T47D (cell line): ENCODE measurements around the gene XRCC4.

Source experiments
- DNase-seq, 2 experiments: peaks; one replicate each; pipeline versions ENCODE4 v3.0.0 to v3.0.0-alpha.2; 2011 to 2012; ENCODE audit warnings: low read depth in 1 of 2, low spot score in 1 of 2
- JUND ChIP-seq: IDR thresholded peaks from 2 replicates; pipeline ENCODE4 v1.6.1; 2012; ENCODE audit warnings: low read depth
- in situ Hi-C: cut with HindIII; loops from 2 replicates; pipeline ENCODE4 v1.10.0; 2016; ENCODE audit warnings: low sequenced_read_pairs, low pct_unique_long_range_greater_than_20kb

XRCC4 gene

DNA sequence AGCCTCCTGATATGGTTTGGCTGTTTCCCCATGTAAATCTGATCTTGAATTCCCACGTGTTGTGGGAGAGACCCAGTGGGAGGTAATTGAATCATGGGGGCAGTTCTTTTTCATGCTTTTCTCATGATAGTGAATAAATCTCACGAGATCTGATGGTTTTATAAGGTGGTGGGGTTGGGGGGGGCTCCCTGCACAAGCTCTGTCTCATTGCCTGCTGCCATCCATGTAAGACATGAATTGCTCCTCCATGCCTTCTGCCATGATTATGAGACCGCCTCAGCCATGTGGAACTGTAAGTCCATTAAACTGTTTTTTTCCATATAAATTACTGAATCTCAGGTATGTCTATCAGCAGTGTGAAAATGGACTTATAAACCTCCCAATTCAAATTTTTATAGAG lies 12.8 kb downstream of the XRCC4 start:
- no peak for TF ChIP-seq JUND
- in situ Hi-C loops: no loop called here
- no peak for DNase-seq

GRCh38 chr5:83092619-83093018 lies 15.3 kb downstream of the XRCC4 start:
- in situ Hi-C loops: no loop called here
- DNase-seq: no peak
- TF ChIP-seq JUND: no peak

GRCh38 chr5:83093692-83094091 lies 16.3 kb downstream of the XRCC4 start:
- no peak for DNase-seq
- no peak for TF ChIP-seq JUND
- in situ Hi-C loops: no loop called here

- in situ Hi-C loops: no loop called here
- no peak for DNase-seq
- TF ChIP-seq JUND: no peak
These were observed 18.0 kb downstream of the XRCC4 start for GRCh38 chr5:83095163-83095956.

DNA sequence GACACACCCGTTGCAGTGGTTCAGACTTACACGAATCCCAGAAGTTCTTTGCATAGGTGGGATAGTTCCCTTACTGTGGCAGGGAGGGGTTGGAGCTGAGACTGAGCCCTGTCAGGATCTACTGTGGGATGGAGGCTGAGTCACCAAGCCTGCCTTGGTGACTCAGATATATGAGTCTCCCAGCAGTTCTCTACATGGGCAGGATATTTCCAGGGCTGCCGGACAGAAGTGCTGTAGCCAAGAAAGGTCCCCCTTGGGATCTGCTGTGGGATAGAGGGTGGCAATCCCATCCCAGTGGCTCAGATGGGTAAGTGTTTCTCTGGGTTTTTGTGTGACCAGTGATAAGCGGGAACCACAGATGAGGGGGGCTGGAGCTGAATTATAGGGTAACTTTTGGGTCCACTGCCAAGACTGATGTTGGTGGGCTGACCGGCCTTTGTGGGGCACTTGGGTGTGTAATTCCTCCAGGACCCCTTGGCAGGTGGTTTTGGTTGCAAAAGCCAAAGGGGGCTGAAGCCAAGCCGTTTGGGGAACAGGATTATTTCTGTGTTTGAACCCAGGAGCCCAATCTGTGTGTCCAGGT lies 18.7 kb downstream of the XRCC4 start:
- DNase-seq: no peak
- in situ Hi-C loops: no loop called here
- TF ChIP-seq JUND: no peak

GRCh38 chr5:83096660-83097339 lies 19.5 kb downstream of the XRCC4 start:
- in situ Hi-C loops: no loop called here
- no peak for TF ChIP-seq JUND
- no peak for DNase-seq

GRCh38 chr5:83097689-83098231 lies 20.4 kb downstream of the XRCC4 start:
- no peak for TF ChIP-seq JUND
- DNase-seq: no peak
- in situ Hi-C loops: no loop called here

GRCh38 chr5:83099001-83099400 lies 21.7 kb downstream of the XRCC4 start:
- DNase-seq: no peak
- in situ Hi-C loops: no loop called here

DNA sequence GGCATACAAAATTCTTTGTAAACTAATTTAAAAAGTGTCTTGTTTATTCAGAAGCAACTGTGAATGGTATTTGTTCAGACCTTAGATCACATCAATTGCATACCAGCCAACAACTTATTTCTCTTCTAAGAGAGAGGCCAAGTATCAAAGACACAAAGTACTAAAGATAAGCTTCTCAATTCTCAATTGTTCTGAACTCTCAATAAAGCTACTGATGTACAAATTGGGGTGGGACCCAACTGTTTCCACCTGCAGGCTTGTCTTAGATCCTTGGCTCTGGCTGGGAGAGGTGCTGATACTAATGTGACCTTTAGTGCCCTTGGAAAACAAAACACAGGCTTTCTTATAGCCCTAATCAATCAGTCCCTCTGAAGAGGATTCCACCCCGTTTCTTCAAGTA lies 22.1 kb downstream of the XRCC4 start:
- in situ Hi-C loops: no loop called here
- TF ChIP-seq JUND: no peak
- no peak for DNase-seq

More at GRCh38 chr5:83099001-83099400, 21.7 kb downstream of the XRCC4 start:
- no peak for TF ChIP-seq JUND

DNA sequence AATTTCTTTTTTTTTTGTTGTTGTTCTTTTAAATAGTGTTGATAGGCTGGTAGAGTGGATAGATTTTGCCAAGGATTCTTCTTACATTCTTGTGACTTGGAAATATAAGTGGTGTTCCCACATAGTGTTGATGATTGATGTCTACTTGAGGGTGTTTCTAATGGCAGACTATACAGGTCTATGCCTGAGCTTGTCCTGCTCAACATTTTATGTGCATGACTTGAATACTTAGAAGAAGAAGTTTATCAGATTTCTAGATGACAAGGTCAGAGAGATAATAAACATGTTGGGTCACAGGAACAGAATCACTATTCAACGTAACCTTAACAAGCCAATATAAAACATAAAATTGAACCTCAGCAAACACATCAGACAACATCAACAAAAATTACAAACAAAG lies 24.2 kb downstream of the XRCC4 start:
- no peak for DNase-seq
- in situ Hi-C loops: no loop called here
- TF ChIP-seq JUND: no peak

GRCh38 chr5:83102364-83102980 lies 25.1 kb downstream of the XRCC4 start:
- no peak for DNase-seq
- in situ Hi-C loops: no loop called here

DNA sequence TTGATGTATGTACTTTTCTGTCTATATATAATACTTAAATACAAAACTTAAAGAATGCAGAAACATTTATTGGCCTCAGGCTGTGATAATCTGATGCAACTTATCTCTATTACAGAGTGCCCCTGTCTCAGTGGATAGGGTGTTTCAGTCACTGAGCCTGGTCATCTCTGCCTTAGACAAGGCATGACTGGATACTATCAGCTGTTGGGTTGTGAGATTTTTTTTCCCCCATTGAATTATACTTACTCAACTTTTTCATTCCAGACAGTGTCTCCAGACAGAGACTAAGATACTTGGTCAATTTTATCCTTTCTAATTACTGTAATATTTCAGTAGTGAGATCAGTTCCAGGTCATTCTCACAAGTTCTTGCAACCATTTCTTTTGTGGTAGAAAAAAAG lies 26.7 kb downstream of the XRCC4 start:
- in situ Hi-C loops: no loop called here
- DNase-seq: no peak
- TF ChIP-seq JUND: no peak

More at GRCh38 chr5:83102364-83102980, 25.1 kb downstream of the XRCC4 start:
- no peak for TF ChIP-seq JUND
